Sciatic nerve (tissue), 2 donors: Measurements from ENCODE around the gene KIF5B. TPM values are rescaled to one million over a fixed set of nuclear protein-coding genes. Genes with fewer than 3 reads are reported as not detected.
"Not testable (repeated sequence)": the region's sequence is repeated elsewhere in the genome, so short reads cannot be mapped to it uniquely, and the experiment has no call there.

Experiments used
- ATAC-seq: fragments of 200-7000 bp; cut with Tn5 transposase; one replicate; pipeline ENCODE4 v1.9.1; 2020; ENCODE audit warnings: mild to moderate bottlenecking, moderate library complexity
- DNase-seq: peaks from one replicate; pipeline ENCODE4 v3.0.0-alpha.2; 2020; ENCODE audit warnings: low spot score
- intact Hi-C: fragments of 100-400 bp; cut with DNase I; formaldehyde crosslinking; loops from one replicate; pipeline ENCODE4 v1.14.2; 2022
- total RNA-seq: library from RNA; stranded (reverse); fragmentation: NEBNext Ultra II Directional; extraction: Animal tissue kit (Norgen Biotek cat#: 25700); gene quantifications from one replicate; pipeline ENCODE4 v1.2.1, GENCODE V29; 2021
- donor health status: DM: no; HTN: no; CAD: no.
- donor health status: DM: no; HTN: no; CAD: no.

Gene KIF5B
- total RNA-seq, 1 donor from 2014 or later: 125 TPM

GRCh38 chr10:32031920-32032319 is 24.3 kb downstream of the KIF5B start:
- DNase-seq: no peak
- intact Hi-C loops: no loop called here
- no peak for ATAC-seq

- DNase-seq (no peak), ATAC-seq (no peak)
- intact Hi-C loops: no loop called here
Measured at GRCh38 chr10:32031424-32031823, 24.8 kb downstream of the KIF5B start.

GRCh38 chr10:32028710-32029109 is 27.5 kb downstream of the KIF5B start:
- intact Hi-C loops: loop anchor here (10.0 kb wide), 1 partner anchor 1564 kb away; no protein-coding TSS in a partner anchor
- no peak for DNase-seq
- ATAC-seq: no peak

GRCh38 chr10:32023264-32023663 is 33.0 kb downstream of the KIF5B start:
- no peak for ATAC-seq
- DNase-seq: no peak
- intact Hi-C loops: loop anchor here (10.0 kb wide), 1 partner anchor 1558 kb away; no protein-coding TSS in a partner anchor

GRCh38 chr10:32017044-32017443 is 39.2 kb downstream of the KIF5B start:
- no peak for DNase-seq
- ATAC-seq: no peak
- intact Hi-C loops: no loop called here

GRCh38 chr10:32015386-32015785 is 40.8 kb downstream of the KIF5B start:
- DNase-seq: no peak
- intact Hi-C loops: no loop called here
- ATAC-seq: no peak

GRCh38 chr10:32007026-32007425 is 49.2 kb downstream of the KIF5B start:
- ATAC-seq (no peak), DNase-seq (no peak)
- intact Hi-C loops: no loop called here

- intact Hi-C loops: no loop called here
- ATAC-seq: peak; percentile 58
- no peak for DNase-seq
Measured at GRCh38 chr10:32005050-32005449, 51.2 kb downstream of the KIF5B start.

- no peak for DNase-seq
- ATAC-seq: no peak
- intact Hi-C loops: no loop called here
Measured at GRCh38 chr10:32004161-32004591, 52.0 kb downstream of the KIF5B start.

- ATAC-seq: no peak
- DNase-seq: no peak
- intact Hi-C loops: no loop called here
Measured at GRCh38 chr10:32002531-32002930, 53.7 kb downstream of the KIF5B start.

- intact Hi-C loops: no loop called here
- ATAC-seq: no peak
- DNase-seq: no peak
Measured at GRCh38 chr10:32000937-32001336, 55.3 kb downstream of the KIF5B start.

- no peak for ATAC-seq
- intact Hi-C loops: no loop called here
- no peak for DNase-seq
Measured at GRCh38 chr10:31999836-32000235, 56.4 kb downstream of the KIF5B start.

GRCh38 chr10:31999070-31999660 is 57.1 kb downstream of the KIF5B start:
- no peak for ATAC-seq
- intact Hi-C loops: no loop called here

GRCh38 chr10:31994926-31995325 is 61.3 kb downstream of the KIF5B start:
- intact Hi-C loops: no loop called here
- ATAC-seq (no peak), DNase-seq (no peak)

More at GRCh38 chr10:31999070-31999660, 57.1 kb downstream of the KIF5B start:
- no peak for DNase-seq

- no peak for DNase-seq
- intact Hi-C loops: no loop called here
Measured at GRCh38 chr10:31990937-31991336, 65.3 kb downstream of the KIF5B start.

GRCh38 chr10:31987786-31988185 is 68.4 kb downstream of the KIF5B start:
- intact Hi-C loops, DNase-seq, ATAC-seq: not testable (repeated sequence)

More at GRCh38 chr10:31990937-31991336, 65.3 kb downstream of the KIF5B start:
- ATAC-seq: no peak

GRCh38 chr10:31982111-31982510 is 74.1 kb downstream of the KIF5B start:
- DNase-seq: no peak
- intact Hi-C loops: no loop called here

GRCh38 chr10:31980471-31980870 is 75.8 kb downstream of the KIF5B start:
- DNase-seq (no peak), ATAC-seq (no peak)
- intact Hi-C loops: no loop called here

More at GRCh38 chr10:31982111-31982510, 74.1 kb downstream of the KIF5B start:
- no peak for ATAC-seq

- ATAC-seq, intact Hi-C loops, DNase-seq: not testable (repeated sequence)
Measured at GRCh38 chr10:31979071-31979470, 77.2 kb downstream of the KIF5B start.

- ATAC-seq (no peak), DNase-seq (no peak)
- intact Hi-C loops: no loop called here
Measured at GRCh38 chr10:31978156-31978483, 78.1 kb downstream of the KIF5B start.

- intact Hi-C loops: no loop called here
- no peak for DNase-seq
- ATAC-seq: peak; percentile 71
Measured at GRCh38 chr10:31977440-31978155, 78.6 kb downstream of the KIF5B start.
